Cardiac muscle cell (in vitro differentiated cells and primary cell): ENCODE data around the gene GLT6D1. TPM values are rescaled to one million over a fixed set of nuclear protein-coding genes. Genes with fewer than 3 reads are reported as not detected.

Experiments used
- DNase-seq, 2 donors: peaks; one replicate each; pipeline versions ENCODE4 v3.0.0 to v3.0.0-alpha.2; 2010 to 2017; ENCODE audit warnings: low read depth in 1 of 2, low spot score in 1 of 2
- H3K27ac ChIP-seq: fragments of 200-600 bp; sonication (generic); 2 replicates; pipeline ENCODE4 v1.5.1; 2016
- H3K27me3 ChIP-seq: fragments of 200-600 bp; sonication (generic); 2 replicates; pipeline ENCODE4 v1.6.0; 2016; ENCODE audit warnings: control low read depth
- H3K36me3 ChIP-seq: fragments of 200-600 bp; sonication (generic); 2 replicates; pipeline ENCODE4 v1.5.1; 2016; ENCODE audit warnings: control low read depth
- H3K4me1 ChIP-seq: fragments of 200-600 bp; sonication (generic); 2 replicates; pipeline ENCODE4 v1.8.1; 2017; ENCODE audit warnings: low read depth, mild to moderate bottlenecking, mixed run types
- H3K4me3 ChIP-seq: fragments of 200-600 bp; sonication (generic); 2 replicates; pipeline ENCODE4 v1.5.1; 2016; ENCODE audit warnings: mild to moderate bottlenecking
- H3K9me3 ChIP-seq: fragments of 200-600 bp; sonication (generic); 2 replicates; pipeline ENCODE4 v1.5.1; 2017; ENCODE audit warnings: low read depth, mild to moderate bottlenecking, control low read depth
- CTCF ChIP-seq: IDR thresholded peaks from 2 replicates; pipeline ENCODE4 v1.5.1; 2012; ENCODE audit warnings: low read depth, mild to moderate bottlenecking, low read length
- polyA plus RNA-seq: library from polyadenylated mRNA; unstranded; fragments of >200 nt; fragmentation: Nextera tagmentation; extraction: Ambion mirVana; gene quantifications from 2 replicates; pipeline ENCODE4 v1.2.1, GENCODE V29; 2016
- total RNA-seq: library from RNA; depleted of rRNA; stranded (reverse); fragments of >200 nt; gene quantifications from 2 replicates; pipeline ENCODE4 v1.2.3, GENCODE V29; 2016

Gene GLT6D1
- total and polyA plus RNA-seq, 2 experiments from 2014 or later = not detected

- H3K36me3 ChIP-seq = no peaks in the 10 kb centered on the region
- no peaks in the 10 kb centered on the region for H3K27me3 ChIP-seq
- no peak for DNase-seq
- H3K4me1 ChIP-seq = no peaks in the 10 kb centered on the region
- TF ChIP-seq CTCF = no peak
- H3K4me3 ChIP-seq = no peak overlapping the region
- H3K9me3 ChIP-seq = no peaks in the 10 kb centered on the region
- H3K27ac ChIP-seq = no peak overlapping the region
Observed at GRCh38 chr9:135681161-135681560, 41.8 kb upstream of the GLT6D1 start.

- no peaks in the 10 kb centered on the region for H3K27me3 ChIP-seq
- H3K9me3 ChIP-seq = no peaks in the 10 kb centered on the region
- H3K4me1 ChIP-seq = no peaks in the 10 kb centered on the region
- H3K27ac ChIP-seq = no peak overlapping the region
- no peaks in the 10 kb centered on the region for H3K36me3 ChIP-seq
- TF ChIP-seq CTCF = no peak
- H3K4me3 ChIP-seq = no peak overlapping the region
- DNase-seq = no peak
Observed at GRCh38 chr9:135680056-135680455, 40.7 kb upstream of the GLT6D1 start.

GRCh38 chr9:135678236-135679017 is 39.1 kb upstream of the GLT6D1 start:
- H3K9me3 ChIP-seq = no peaks in the 10 kb centered on the region
- H3K4me1 ChIP-seq = no peaks in the 10 kb centered on the region
- no peaks in the 10 kb centered on the region for H3K36me3 ChIP-seq
- H3K27ac ChIP-seq = no peak overlapping the region
- H3K27me3 ChIP-seq = no peaks in the 10 kb centered on the region
- no peak for DNase-seq
- no peak for TF ChIP-seq CTCF
- H3K4me3 ChIP-seq = no peak overlapping the region

- DNase-seq = no peak
Observed at GRCh38 chr9:135677641-135678168, 38.4 kb upstream of the GLT6D1 start.

GRCh38 chr9:135676891-135677290 is 37.6 kb upstream of the GLT6D1 start:
- Histone ChIP-seq H3K36me3 (no peaks in the 10 kb centered on the region), H3K27ac (no peak overlapping the region), H3K27me3 (no peaks in the 10 kb centered on the region), H3K9me3 (no peaks in the 10 kb centered on the region), H3K4me3 (no peak overlapping the region), H3K4me1 (no peaks in the 10 kb centered on the region)
- DNase-seq = no peak
- TF ChIP-seq CTCF = no peak

More at GRCh38 chr9:135677641-135678168, 38.4 kb upstream of the GLT6D1 start:
- no peaks in the 10 kb centered on the region for H3K36me3 ChIP-seq
- no peak overlapping the region for H3K4me3 ChIP-seq
- H3K27ac ChIP-seq = no peak overlapping the region
- H3K4me1 ChIP-seq = no peaks in the 10 kb centered on the region
- no peaks in the 10 kb centered on the region for H3K27me3 ChIP-seq
- TF ChIP-seq CTCF = no peak
- no peaks in the 10 kb centered on the region for H3K9me3 ChIP-seq
